Upper lobe of left lung (tissue), 6 donors: ENCODE measurements around the gene TMEM108. TPM values are rescaled to one million over a fixed set of nuclear protein-coding genes. Genes with fewer than 3 reads are reported as not detected.

ENCODE experiments used
- ATAC-seq, 2 donors: fragments of 200-7000 bp; cut with Tn5 transposase; one replicate each; pipeline ENCODE4 v1.9.1; 2022; ENCODE audit warnings: mild to moderate bottlenecking in 2 of 2, moderate library complexity in 2 of 2; ENCODE audit not compliant: low FRiP score in 2 of 2
- DNase-seq, 2 donors: peaks; one replicate each; pipeline ENCODE4 v3.0.0-alpha.2; 2019 to 2020
- H3K27ac ChIP-seq, 4 donors: fragments of 200-600 bp; sonication (generic); one replicate each; pipeline ENCODE4 v1.5.1; 2016 to 2019
- H3K27me3 ChIP-seq, 4 donors: fragments of 200-600 bp; sonication (generic); one replicate each; pipeline ENCODE4 v1.5.1; 2017 to 2019
- H3K36me3 ChIP-seq, 4 donors: fragments of 200-600 bp; sonication (generic); one replicate each; pipeline ENCODE4 v1.5.1; 2016 to 2019
- H3K4me1 ChIP-seq, 4 donors: fragments of 200-600 bp; sonication (generic); one replicate each; pipeline ENCODE4 v1.5.1; 2018 to 2019
- H3K4me3 ChIP-seq, 4 donors: fragments of 200-600 bp; sonication (generic); one replicate each; pipeline ENCODE4 v1.5.1; 2017 to 2019; ENCODE audit warnings: mild to moderate bottlenecking in 2 of 4, moderate library complexity in 1 of 4
- H3K9me3 ChIP-seq, 4 donors: fragments of 200-600 bp; sonication (generic); one replicate each; pipeline ENCODE4 v1.5.1; 2018 to 2019
- CTCF ChIP-seq, 6 experiments: fragments of 450-650 bp in 4 of 6; fragments of 200-600 bp in 2 of 6; sonication (generic) in 2 of 6; IDR thresholded peaks; one replicate each; pipeline ENCODE4 v1.5.1; 2016 to 2019; ENCODE audit warnings: antibody characterized with exemption in 6 of 6
- EP300 ChIP-seq, 4 donors: sonication (generic); formaldehyde crosslinking; IDR thresholded peaks; one replicate each; pipeline ENCODE4 v1.5.1; 2017; ENCODE audit warnings: antibody characterized with exemption in 4 of 4, control low read depth in 2 of 4
- POLR2A ChIP-seq, 4 donors: fragments of 450-650 bp; IDR thresholded peaks; one replicate each; pipeline ENCODE4 v1.5.1; 2016 to 2017; ENCODE audit warnings: antibody characterized with exemption in 4 of 4, mild to moderate bottlenecking in 2 of 4
- POLR2AphosphoS5 ChIP-seq, 2 donors: sonication (generic); formaldehyde crosslinking; IDR thresholded peaks; one replicate each; pipeline ENCODE4 v1.5.1; 2017; ENCODE audit warnings: antibody characterized with exemption in 2 of 2
- WGBS, 2 donors: methylation state at CpG; one replicate each; pipeline ENCODE4 v1.1.5; 2017 to 2018; 5-methylcytosine and 5-hydroxymethylcytosine counted together
- total RNA-seq, 6 donors: library from RNA; depleted of rRNA in 4 of 6; stranded (reverse); fragments of >200 nt in 4 of 6; gene quantifications; one replicate each; pipeline versions ENCODE4 v1.1.0 to v1.2.1, GENCODE V29; 2016 to 2021
- donor health status: DM: no; HTN: no; CAD: no; lungs with moderate emphysema.
- donor health status: DM: no; HTN: yes; CAD: no; lungs with severe emphysema.

The TMEM108 gene
- total RNA-seq, 6 donors from 2014 or later = 3.1 to 13.0 (median 7.9) TPM

GRCh38 chr3:133419151-133419909, 381.1 kb downstream of the TMEM108 start:
- ATAC-seq (no peak), DNase-seq (no peak)
- WGBS, 2 donors = 93% methylated on average over 15 of the region's 15 CpGs
- Histone ChIP-seq H3K27ac (no peak overlapping the region), H3K4me3 (no peak overlapping the region), H3K27me3 (no peaks in the 10 kb centered on the region), H3K9me3 (no peaks in the 10 kb centered on the region), H3K4me1 (peaks cover 0 to 7% (median 3%) of the 10 kb centered on the region in 4 donors), H3K36me3 (no peaks in the 10 kb centered on the region)
- TF ChIP-seq EP300 (IDR thresholded peaks at IDR 0.05) = no peak
- TF ChIP-seq POLR2AphosphoS5 (IDR thresholded peaks at IDR 0.05) = no peak
- no peak for TF ChIP-seq CTCF (IDR thresholded peaks at IDR 0.05)
- no peak for TF ChIP-seq POLR2A (IDR thresholded peaks at IDR 0.05)

- 76% methylated on average over 9 of the region's 9 CpGs for WGBS, 2 donors
- Histone ChIP-seq H3K9me3 (no peaks in the 10 kb centered on the region), H3K27ac (no peak overlapping the region), H3K27me3 (no peaks in the 10 kb centered on the region), H3K36me3 (no peaks in the 10 kb centered on the region), H3K4me3 (no peak overlapping the region), H3K4me1 (peaks cover 0 to 7% (median 3%) of the 10 kb centered on the region in 4 donors)
- no peak for DNase-seq
- TF ChIP-seq POLR2A (IDR thresholded peaks at IDR 0.05) = no peak
- ATAC-seq = no peak
These were observed 387.0 kb downstream of the TMEM108 start for GRCh38 chr3:133424937-133425869.

- Histone ChIP-seq H3K27ac (no peak overlapping the region), H3K27me3 (no peaks in the 10 kb centered on the region), H3K4me3 (no peak overlapping the region), H3K4me1 (peaks cover 0 to 7% (median 3%) of the 10 kb centered on the region in 4 donors), H3K9me3 (no peaks in the 10 kb centered on the region), H3K36me3 (no peaks in the 10 kb centered on the region)
- TF ChIP-seq CTCF (IDR thresholded peaks at IDR 0.05) (no peak), POLR2A (IDR thresholded peaks at IDR 0.05) (no peak), EP300 (IDR thresholded peaks at IDR 0.05) (no peak), POLR2AphosphoS5 (IDR thresholded peaks at IDR 0.05) (no peak)
- no peak for ATAC-seq
- WGBS, 2 donors = 68 to 79% methylated on average over 3 of the region's 3 CpGs
- peak in 1 of 2 donors; percentile 15 for DNase-seq
These were observed 387.7 kb downstream of the TMEM108 start for GRCh38 chr3:133425898-133426297.

- H3K27ac ChIP-seq = no peak overlapping the region
- H3K4me1 ChIP-seq = peaks cover 0 to 7% (median 3%) of the 10 kb centered on the region in 4 donors
- ATAC-seq (peak in 1 of 2 donors; percentile 58), DNase-seq (no peak)
- WGBS, 2 donors = 72 to 88% methylated on average over 2 of the region's 2 CpGs
- H3K9me3 ChIP-seq = no peaks in the 10 kb centered on the region
- H3K27me3 ChIP-seq = no peaks in the 10 kb centered on the region
- no peaks in the 10 kb centered on the region for H3K36me3 ChIP-seq
- TF ChIP-seq POLR2AphosphoS5 (IDR thresholded peaks at IDR 0.05) = no peak
- no peak for TF ChIP-seq POLR2A (IDR thresholded peaks at IDR 0.05)
- TF ChIP-seq EP300 (IDR thresholded peaks at IDR 0.05) = no peak
- no peak for TF ChIP-seq CTCF (IDR thresholded peaks at IDR 0.05)
- no peak overlapping the region for H3K4me3 ChIP-seq
These were observed 388.5 kb downstream of the TMEM108 start for GRCh38 chr3:133426721-133427120.

GRCh38 chr3:133428552-133428951, 390.4 kb downstream of the TMEM108 start:
- WGBS, 2 donors = 74 to 80% methylated on average over 12 of the region's 12 CpGs
- no peak overlapping the region for H3K27ac ChIP-seq
- no peaks in the 10 kb centered on the region for H3K9me3 ChIP-seq
- H3K4me3 ChIP-seq = no peak overlapping the region
- peaks cover 0 to 4% (median 1%) of the 10 kb centered on the region in 4 donors for H3K4me1 ChIP-seq
- DNase-seq (peak in 1 of 2 donors; percentile 15), ATAC-seq (no peak)
- no peaks in the 10 kb centered on the region for H3K27me3 ChIP-seq
- no peaks in the 10 kb centered on the region for H3K36me3 ChIP-seq
- TF ChIP-seq POLR2AphosphoS5 (IDR thresholded peaks at IDR 0.05) (no peak), EP300 (IDR thresholded peaks at IDR 0.05) (no peak), CTCF (IDR thresholded peaks at IDR 0.05) (no peak), POLR2A (IDR thresholded peaks at IDR 0.05) (no peak)
